ENCODE results near the gene PIF1. TPM values are rescaled to one million over a fixed set of nuclear protein-coding genes. Genes with fewer than 3 reads are reported as not detected.
"Not testable (repeated sequence)": the region's sequence is repeated elsewhere in the genome, so short reads cannot be mapped to it uniquely, and the experiment has no call there.

The PIF1 gene
- total and polyA plus RNA-seq, 4 donors: 0.42 to 7.3 (median 0.64) TPM

DNA sequence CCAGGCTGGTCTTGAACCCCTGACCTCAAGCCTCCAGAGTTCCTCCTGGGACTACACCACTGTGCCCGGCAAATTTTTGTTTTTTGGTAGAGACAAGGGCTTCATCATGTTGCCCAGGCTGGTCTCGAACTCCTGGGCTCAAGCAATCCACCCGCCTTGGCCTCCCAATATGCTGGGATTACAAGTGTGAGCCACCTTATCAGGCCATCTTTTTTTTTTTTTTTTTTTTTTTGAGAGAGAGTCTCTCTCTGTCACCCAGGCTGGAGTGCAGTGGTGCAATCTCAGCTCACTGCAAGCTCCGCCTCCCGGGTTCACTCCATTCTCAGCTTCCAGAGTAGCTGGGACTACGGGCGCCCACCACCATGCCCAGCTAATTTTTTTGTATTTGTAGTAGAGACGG lies 11.2 kb downstream of the PIF1 start:
- H3K4me1 ChIP-seq (ENCODE audit: control insufficient read depth in 4 of 4, insufficient read depth in 4 of 4, low read length in 3 of 4): not testable (repeated sequence)

DNA sequence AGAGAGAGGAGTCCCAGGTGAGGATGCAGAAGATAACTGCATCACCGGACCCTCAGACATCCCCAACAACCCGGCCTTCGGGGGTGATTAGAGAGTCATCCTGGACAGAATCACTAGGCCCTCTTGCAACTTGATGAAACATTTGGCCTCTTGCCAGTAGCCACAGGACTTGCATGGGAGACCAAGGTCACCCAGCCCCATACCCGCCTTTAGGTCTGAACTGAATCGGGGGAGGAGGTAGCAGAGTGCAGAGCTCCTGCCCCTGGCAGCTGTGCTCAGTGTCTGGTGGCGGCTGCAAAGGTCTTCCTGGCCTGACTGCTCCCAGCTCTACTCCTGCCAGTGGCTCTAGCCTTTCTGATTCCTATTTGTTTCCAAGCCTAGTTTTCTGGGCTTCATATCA lies 12.4 kb downstream of the PIF1 start:
- no peak overlapping the region for H3K27ac ChIP-seq (ENCODE audit: low read depth in 1 of 2, low read length in 2 of 2)
- H3K9ac ChIP-seq (ENCODE audit: low read depth in 1 of 2, low read length in 2 of 2): no peak overlapping the region
- no peaks in the 10 kb centered on the region for H3K36me3 ChIP-seq (ENCODE audit: control insufficient read depth in 4 of 4, insufficient read depth in 3 of 4, low read depth in 1 of 4, low read length in 3 of 4)
- TF ChIP-seq TAF1 (conservative IDR thresholded peaks at IDR 0.05) (no peak), SP1 (IDR thresholded peaks at IDR 0.05) (no peak), JUND (IDR thresholded peaks at IDR 0.05) (no peak), RXRA (IDR thresholded peaks at IDR 0.05) (no peak), HNF4G (IDR thresholded peaks at IDR 0.05) (no peak), YY1 (IDR thresholded peaks at IDR 0.05) (no peak), HNF4A (conservative IDR thresholded peaks at IDR 0.05) (no peak), NR2F2 (IDR thresholded peaks at IDR 0.05) (no peak), FOXA1 (IDR thresholded peaks at IDR 0.05) (no peak), GABPA (IDR thresholded peaks at IDR 0.05 in 1 of 2, conservative IDR thresholded peaks at IDR 0.05 in 1 of 2) (no peak), FOXA2 (IDR thresholded peaks at IDR 0.05) (no peak), RAD21 (IDR thresholded peaks at IDR 0.05) (no peak)
- TF ChIP-seq, protein P1, sequence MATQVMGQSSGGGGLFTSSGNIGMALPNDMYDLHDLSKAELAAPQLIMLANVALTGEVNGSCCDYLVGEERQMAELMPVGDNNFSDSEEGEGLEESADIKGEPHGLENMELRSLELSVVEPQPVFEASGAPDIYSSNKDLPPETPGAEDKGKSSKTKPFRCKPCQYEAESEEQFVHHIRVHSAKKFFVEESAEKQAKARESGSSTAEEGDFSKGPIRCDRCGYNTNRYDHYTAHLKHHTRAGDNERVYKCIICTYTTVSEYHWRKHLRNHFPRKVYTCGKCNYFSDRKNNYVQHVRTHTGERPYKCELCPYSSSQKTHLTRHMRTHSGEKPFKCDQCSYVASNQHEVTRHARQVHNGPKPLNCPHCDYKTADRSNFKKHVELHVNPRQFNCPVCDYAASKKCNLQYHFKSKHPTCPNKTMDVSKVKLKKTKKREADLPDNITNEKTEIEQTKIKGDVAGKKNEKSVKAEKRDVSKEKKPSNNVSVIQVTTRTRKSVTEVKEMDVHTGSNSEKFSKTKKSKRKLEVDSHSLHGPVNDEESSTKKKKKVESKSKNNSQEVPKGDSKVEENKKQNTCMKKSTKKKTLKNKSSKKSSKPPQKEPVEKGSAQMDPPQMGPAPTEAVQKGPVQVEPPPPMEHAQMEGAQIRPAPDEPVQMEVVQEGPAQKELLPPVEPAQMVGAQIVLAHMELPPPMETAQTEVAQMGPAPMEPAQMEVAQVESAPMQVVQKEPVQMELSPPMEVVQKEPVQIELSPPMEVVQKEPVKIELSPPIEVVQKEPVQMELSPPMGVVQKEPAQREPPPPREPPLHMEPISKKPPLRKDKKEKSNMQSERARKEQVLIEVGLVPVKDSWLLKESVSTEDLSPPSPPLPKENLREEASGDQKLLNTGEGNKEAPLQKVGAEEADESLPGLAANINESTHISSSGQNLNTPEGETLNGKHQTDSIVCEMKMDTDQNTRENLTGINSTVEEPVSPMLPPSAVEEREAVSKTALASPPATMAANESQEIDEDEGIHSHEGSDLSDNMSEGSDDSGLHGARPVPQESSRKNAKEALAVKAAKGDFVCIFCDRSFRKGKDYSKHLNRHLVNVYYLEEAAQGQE (IDR thresholded peaks at IDR 0.05): no peak
- TF ChIP-seq, protein P2, sequence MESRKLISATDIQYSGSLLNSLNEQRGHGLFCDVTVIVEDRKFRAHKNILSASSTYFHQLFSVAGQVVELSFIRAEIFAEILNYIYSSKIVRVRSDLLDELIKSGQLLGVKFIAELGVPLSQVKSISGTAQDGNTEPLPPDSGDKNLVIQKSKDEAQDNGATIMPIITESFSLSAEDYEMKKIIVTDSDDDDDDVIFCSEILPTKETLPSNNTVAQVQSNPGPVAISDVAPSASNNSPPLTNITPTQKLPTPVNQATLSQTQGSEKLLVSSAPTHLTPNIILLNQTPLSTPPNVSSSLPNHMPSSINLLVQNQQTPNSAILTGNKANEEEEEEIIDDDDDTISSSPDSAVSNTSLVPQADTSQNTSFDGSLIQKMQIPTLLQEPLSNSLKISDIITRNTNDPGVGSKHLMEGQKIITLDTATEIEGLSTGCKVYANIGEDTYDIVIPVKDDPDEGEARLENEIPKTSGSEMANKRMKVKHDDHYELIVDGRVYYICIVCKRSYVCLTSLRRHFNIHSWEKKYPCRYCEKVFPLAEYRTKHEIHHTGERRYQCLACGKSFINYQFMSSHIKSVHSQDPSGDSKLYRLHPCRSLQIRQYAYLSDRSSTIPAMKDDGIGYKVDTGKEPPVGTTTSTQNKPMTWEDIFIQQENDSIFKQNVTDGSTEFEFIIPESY (IDR thresholded peaks at IDR 0.05): no peak
- TF ChIP-seq, protein P3, sequence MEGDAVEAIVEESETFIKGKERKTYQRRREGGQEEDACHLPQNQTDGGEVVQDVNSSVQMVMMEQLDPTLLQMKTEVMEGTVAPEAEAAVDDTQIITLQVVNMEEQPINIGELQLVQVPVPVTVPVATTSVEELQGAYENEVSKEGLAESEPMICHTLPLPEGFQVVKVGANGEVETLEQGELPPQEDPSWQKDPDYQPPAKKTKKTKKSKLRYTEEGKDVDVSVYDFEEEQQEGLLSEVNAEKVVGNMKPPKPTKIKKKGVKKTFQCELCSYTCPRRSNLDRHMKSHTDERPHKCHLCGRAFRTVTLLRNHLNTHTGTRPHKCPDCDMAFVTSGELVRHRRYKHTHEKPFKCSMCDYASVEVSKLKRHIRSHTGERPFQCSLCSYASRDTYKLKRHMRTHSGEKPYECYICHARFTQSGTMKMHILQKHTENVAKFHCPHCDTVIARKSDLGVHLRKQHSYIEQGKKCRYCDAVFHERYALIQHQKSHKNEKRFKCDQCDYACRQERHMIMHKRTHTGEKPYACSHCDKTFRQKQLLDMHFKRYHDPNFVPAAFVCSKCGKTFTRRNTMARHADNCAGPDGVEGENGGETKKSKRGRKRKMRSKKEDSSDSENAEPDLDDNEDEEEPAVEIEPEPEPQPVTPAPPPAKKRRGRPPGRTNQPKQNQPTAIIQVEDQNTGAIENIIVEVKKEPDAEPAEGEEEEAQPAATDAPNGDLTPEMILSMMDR (IDR thresholded peaks at IDR 0.05; ENCODE audit: low read depth, low read length, missing input control): no peak
- TF ChIP-seq, protein P4, sequence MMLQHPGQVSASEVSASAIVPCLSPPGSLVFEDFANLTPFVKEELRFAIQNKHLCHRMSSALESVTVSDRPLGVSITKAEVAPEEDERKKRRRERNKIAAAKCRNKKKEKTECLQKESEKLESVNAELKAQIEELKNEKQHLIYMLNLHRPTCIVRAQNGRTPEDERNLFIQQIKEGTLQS (IDR thresholded peaks at IDR 0.05): no peak
- TF ChIP-seq, protein P5, sequence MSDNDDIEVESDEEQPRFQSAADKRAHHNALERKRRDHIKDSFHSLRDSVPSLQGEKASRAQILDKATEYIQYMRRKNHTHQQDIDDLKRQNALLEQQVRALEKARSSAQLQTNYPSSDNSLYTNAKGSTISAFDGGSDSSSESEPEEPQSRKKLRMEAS (IDR thresholded peaks at IDR 0.05): no peak
- WGBS: 67% methylated on average over 6 of the region's 6 CpGs
- H3K4me3 ChIP-seq (ENCODE audit: low read depth in 1 of 3, low read length in 3 of 3): no peak overlapping the region
- H3K4me1 ChIP-seq (ENCODE audit: control insufficient read depth in 4 of 4, insufficient read depth in 4 of 4, low read length in 3 of 4): peaks cover 0 to 6% (median 2%) of the 10 kb centered on the region in 4 donors
- no peaks in the 10 kb centered on the region for H3K27me3 ChIP-seq (ENCODE audit: control insufficient read depth in 4 of 4, insufficient read depth in 4 of 4, low read length in 3 of 4)
- no peak for DNase-seq (ENCODE audit: low spot score)
- H3K9me3 ChIP-seq (ENCODE audit: control insufficient read depth in 4 of 4, low read length in 3 of 4): no peaks in the 10 kb centered on the region

More for the DNA sequence above, 11.2 kb downstream of the PIF1 start:
- not testable (repeated sequence) for H3K9ac ChIP-seq (ENCODE audit: low read depth in 1 of 2, low read length in 2 of 2); H3K27me3 ChIP-seq (ENCODE audit: control insufficient read depth in 4 of 4, insufficient read depth in 4 of 4, low read length in 3 of 4); H3K36me3 ChIP-seq (ENCODE audit: control insufficient read depth in 4 of 4, insufficient read depth in 3 of 4, low read depth in 1 of 4, low read length in 3 of 4); H3K4me3 ChIP-seq (ENCODE audit: low read depth in 1 of 3, low read length in 3 of 3); DNase-seq (ENCODE audit: low spot score); H3K27ac ChIP-seq (ENCODE audit: low read depth in 1 of 2, low read length in 2 of 2); H3K9me3 ChIP-seq (ENCODE audit: control insufficient read depth in 4 of 4, low read length in 3 of 4)
- 96% methylated on average over 8 of the region's 8 CpGs for WGBS

Measured in liver (tissue), 9 donors.